Frontal cortex (tissue), 4 donors: ENCODE data around the gene GALNT8. TPM values are rescaled to one million over a fixed set of nuclear protein-coding genes. Genes with fewer than 3 reads are reported as not detected.

Experiments used
- DNase-seq, 2 donors: peaks; one replicate each; pipeline ENCODE4 v3.0.0; 2012; ENCODE audit warnings: low spot score in 2 of 2
- FAIRE-seq: peaks from 2 replicates; lab custom pipeline; 2012; peaks lifted over from hg19 to GRCh38; lab: Jason Lieb, UNC
- total RNA-seq: library from RNA; depleted of rRNA; stranded (reverse); fragments of >200 nt; gene quantifications from one replicate; pipeline ENCODE4 v1.2.3, GENCODE V29; 2014
- donor health status: control.
- donor health status: control.
- donor health status: control.

Gene GALNT8
- total RNA-seq, 1 donor from 2014 or later: 57.5 TPM

DNA sequence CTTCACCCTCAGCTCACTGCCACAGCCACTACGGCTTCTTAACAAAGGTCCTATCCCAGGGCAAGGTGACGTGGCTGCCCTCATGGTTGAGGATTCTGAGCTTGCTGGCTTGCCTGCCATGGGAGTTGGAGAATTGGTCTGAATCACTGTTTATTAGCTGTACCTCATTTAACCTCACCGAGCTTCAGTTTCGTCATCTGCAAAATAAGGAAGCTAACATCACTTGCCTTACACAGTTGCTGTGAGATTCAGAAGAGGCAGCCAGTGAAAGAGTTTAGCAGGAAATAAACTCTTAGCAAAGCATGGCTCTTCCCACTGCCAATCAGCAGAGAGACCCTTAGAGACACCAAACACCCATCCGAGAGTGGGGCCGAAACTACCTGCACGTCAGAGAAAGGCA is 99.5 kb downstream of the GALNT8 start:
- FAIRE-seq (no peak), DNase-seq (no peak)

DNA sequence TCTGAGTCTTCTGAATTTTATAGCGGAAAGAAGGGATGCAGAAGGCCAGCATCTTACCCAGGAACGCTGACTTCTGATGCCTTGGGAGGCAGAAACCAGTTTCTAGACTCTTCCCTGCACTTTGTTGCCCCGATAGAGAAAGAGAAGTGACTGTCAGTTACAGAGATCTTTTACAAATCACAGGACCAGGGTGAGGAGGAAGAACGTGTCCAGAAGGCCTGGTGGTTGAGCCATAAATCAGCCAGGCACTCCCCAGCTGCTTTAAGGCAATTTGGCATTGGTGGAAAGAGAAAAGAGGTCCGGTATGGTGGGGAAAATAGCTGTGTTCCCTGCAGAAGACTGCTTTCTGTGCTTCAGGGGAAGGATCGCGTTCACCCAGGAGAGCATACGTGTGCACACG is 100.8 kb downstream of the GALNT8 start:
- DNase-seq (no peak), FAIRE-seq (no peak)

Other genes with a start within 250 kb of the GALNT8 start
- gene RAD51AP1, start 181.5 kb upstream of the GALNT8 start, total RNA-seq: 3.7 TPM
- gene DYRK4, start 158.2 kb upstream of the GALNT8 start, total RNA-seq: 17.9 TPM
- gene AKAP3, start 71.3 kb upstream of the GALNT8 start, total RNA-seq: 4.1 TPM
- 32.2 TPM for gene NDUFA9, start 71.3 kb upstream of the GALNT8 start, total RNA-seq
- gene KCNA1, start 189.5 kb downstream of the GALNT8 start, total RNA-seq: 7.3 TPM